WI38 (cell line): ENCODE results near the gene POLR1C.
"Not testable (repeated sequence)": the region's sequence is repeated elsewhere in the genome, so short reads cannot be mapped to it uniquely, and the experiment has no call there.

ENCODE experiments used
- H3K4me3 ChIP-seq: 2 replicates; pipeline ENCODE4 v1.5.1; 2011; ENCODE audit warnings: low read depth, mild to moderate bottlenecking, control low read depth, low read length
- CTCF ChIP-seq: IDR thresholded peaks from 2 replicates; pipeline ENCODE4 v1.5.1; 2012; ENCODE audit warnings: low read depth, mild to moderate bottlenecking, control low read depth, low read length

Gene POLR1C

GRCh38 chr6:43524483-43524961 lies 7.6 kb downstream of the POLR1C start:
- no peak for TF ChIP-seq CTCF
- H3K4me3 ChIP-seq = no peak overlapping the region

- TF ChIP-seq CTCF = no peak
These were observed 15.3 kb downstream of the POLR1C start for GRCh38 chr6:43532201-43532600.

GRCh38 chr6:43538986-43539385 lies 22.1 kb downstream of the POLR1C start:
- not testable (repeated sequence) for H3K4me3 ChIP-seq

More at GRCh38 chr6:43532201-43532600, 15.3 kb downstream of the POLR1C start:
- no peak overlapping the region for H3K4me3 ChIP-seq

DNA sequence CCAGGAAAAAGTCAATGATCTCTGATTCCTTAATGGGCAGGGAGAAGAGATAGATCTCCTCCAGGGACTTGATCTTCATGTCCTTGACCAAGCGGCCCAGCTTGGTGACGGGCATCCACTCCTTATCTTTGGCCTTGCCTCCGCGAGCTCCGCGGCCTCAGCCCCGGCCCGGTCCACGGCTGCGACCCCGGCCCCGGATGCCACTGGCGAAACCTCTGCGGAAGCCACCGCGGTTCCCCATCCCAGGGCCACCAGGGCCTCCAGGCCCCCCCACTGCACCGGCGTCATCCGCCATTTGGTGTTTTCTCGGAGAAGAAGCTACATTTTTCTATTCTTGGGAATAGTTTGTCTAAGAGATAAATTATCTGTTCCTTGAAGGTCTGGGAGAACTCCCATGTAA lies 22.5 kb downstream of the POLR1C start:
- not testable (repeated sequence) for H3K4me3 ChIP-seq

DNA sequence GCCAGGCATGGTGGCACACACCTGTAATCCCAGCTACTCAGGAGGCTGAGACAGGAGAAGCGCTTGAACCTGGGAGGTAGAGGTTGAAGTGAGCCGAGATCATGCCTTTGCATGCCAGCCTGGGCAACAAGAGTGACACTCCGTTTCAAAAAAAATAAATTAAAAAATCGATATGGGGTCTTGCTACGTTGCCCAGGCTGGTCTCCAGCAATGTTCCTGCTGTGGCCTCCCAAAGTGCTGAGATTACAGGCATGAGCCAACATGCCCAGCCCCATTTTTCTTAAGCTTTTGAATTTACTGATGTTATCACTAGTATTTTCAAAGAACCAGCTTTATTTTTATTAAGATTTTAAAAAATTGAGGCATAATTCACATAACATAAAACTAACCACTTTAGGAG lies 23.6 kb downstream of the POLR1C start:
- H3K4me3 ChIP-seq = no peak overlapping the region
- TF ChIP-seq CTCF = no peak

DNA sequence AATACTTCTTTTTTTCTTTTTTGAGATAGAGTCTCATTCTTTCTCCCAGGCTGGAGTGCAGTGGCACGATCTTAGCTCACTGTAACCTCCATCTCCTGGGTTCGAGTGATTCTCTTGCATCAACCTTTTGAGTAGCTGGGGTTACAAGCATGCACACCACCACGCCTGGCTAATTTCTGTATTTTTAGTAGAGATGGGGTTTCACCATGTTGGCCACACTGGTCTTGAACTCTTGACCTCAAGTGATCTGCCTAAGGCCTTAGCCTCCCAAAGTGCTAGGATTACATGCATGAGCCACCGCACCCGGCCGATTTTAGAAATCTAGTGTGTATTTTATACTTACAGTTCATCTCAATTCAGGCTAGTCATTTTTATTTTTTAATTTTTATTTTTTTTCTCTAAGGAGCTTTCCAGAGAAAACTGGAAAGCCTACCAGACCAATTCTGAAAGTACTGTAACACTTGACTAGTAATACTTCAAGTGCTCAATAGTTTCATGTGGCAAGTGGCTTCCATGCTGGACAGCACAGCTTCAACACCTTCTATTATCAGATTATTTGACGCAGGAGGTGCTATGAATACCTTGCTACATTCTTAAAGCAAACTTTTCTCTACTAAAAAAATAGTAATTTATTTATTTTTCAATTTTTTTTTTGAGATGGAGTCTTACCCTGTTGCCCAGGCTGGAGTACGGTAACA lies 25.0 kb downstream of the POLR1C start:
- H3K4me3 ChIP-seq = no peak overlapping the region
- TF ChIP-seq CTCF = no peak

GRCh38 chr6:43544461-43544860 lies 27.6 kb downstream of the POLR1C start:
- no peak for TF ChIP-seq CTCF
- H3K4me3 ChIP-seq = no peak overlapping the region

DNA sequence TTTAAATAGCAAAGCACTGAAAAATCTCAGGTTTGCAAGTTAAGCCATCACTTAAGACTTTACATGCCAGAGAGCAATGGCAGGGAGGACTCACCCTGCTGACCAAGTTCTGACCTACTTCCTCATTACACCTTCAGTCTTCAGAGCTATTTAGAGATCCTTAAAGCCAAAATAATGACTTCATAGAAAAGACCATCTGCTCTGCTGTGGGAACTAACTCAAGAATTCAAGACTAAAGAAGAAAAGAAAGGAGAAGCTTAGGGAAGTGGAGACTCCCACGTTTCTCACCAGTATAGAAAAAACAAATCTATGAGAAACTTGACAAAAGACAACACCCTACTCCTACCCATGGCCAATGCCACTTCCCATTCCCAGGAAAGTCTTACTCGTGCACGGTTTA lies 30.3 kb downstream of the POLR1C start:
- no peak overlapping the region for H3K4me3 ChIP-seq
- no peak for TF ChIP-seq CTCF

- H3K4me3 ChIP-seq = not testable (repeated sequence)
These were observed 40.7 kb downstream of the POLR1C start for GRCh38 chr6:43557620-43558019.
